ENCODE data around the gene PDE3A. TPM values are rescaled to one million over a fixed set of nuclear protein-coding genes. Genes with fewer than 3 reads are reported as not detected.

Gene PDE3A
- total RNA-seq, 1 donor from 2014 or later: 5.5 TPM

GRCh38 chr12:20576528-20576927 is 208.2 kb downstream of the PDE3A start:
- intact Hi-C loops (cut with DNase I): no loop called here
- no peak for TF ChIP-seq CTCF (IDR thresholded peaks at IDR 0.05)
- DNase-seq: no peak
- H3K27me3 ChIP-seq (ENCODE audit: low read depth): no peaks in the 10 kb centered on the region
- no peak overlapping the region for H3K27ac ChIP-seq
- no peaks in the 10 kb centered on the region for H3K4me1 ChIP-seq
- H3K9me3 ChIP-seq: no peaks in the 10 kb centered on the region
- no peak overlapping the region for H3K4me3 ChIP-seq
- no peaks in the 10 kb centered on the region for H3K36me3 ChIP-seq
- no peak for ATAC-seq

GRCh38 chr12:20577054-20577453 is 208.7 kb downstream of the PDE3A start:
- Histone ChIP-seq H3K4me1 (no peaks in the 10 kb centered on the region), H3K4me3 (no peak overlapping the region), H3K9me3 (no peaks in the 10 kb centered on the region), H3K36me3 (no peaks in the 10 kb centered on the region), H3K27me3 (ENCODE audit: low read depth) (no peaks in the 10 kb centered on the region), H3K27ac (no peak overlapping the region)
- DNase-seq: no peak
- TF ChIP-seq CTCF (IDR thresholded peaks at IDR 0.05): no peak
- intact Hi-C loops (cut with DNase I): no loop called here
- ATAC-seq: no peak

- ATAC-seq (no peak), DNase-seq (no peak)
- no peaks in the 10 kb centered on the region for H3K4me1 ChIP-seq
- no peak for TF ChIP-seq CTCF (IDR thresholded peaks at IDR 0.05)
- H3K27me3 ChIP-seq (ENCODE audit: low read depth): no peaks in the 10 kb centered on the region
- intact Hi-C loops (cut with DNase I): no loop called here
- no peak overlapping the region for H3K27ac ChIP-seq
- no peak overlapping the region for H3K4me3 ChIP-seq
- H3K9me3 ChIP-seq: no peaks in the 10 kb centered on the region
- H3K36me3 ChIP-seq: no peaks in the 10 kb centered on the region
These were observed 209.8 kb downstream of the PDE3A start for GRCh38 chr12:20578142-20578541.

- H3K36me3 ChIP-seq: no peaks in the 10 kb centered on the region
- no peaks in the 10 kb centered on the region for H3K9me3 ChIP-seq
- no peak overlapping the region for H3K27ac ChIP-seq
- no peaks in the 10 kb centered on the region for H3K27me3 ChIP-seq (ENCODE audit: low read depth)
- intact Hi-C loops (cut with DNase I): no loop called here
- no peak for TF ChIP-seq CTCF (IDR thresholded peaks at IDR 0.05)
- H3K4me1 ChIP-seq: no peaks in the 10 kb centered on the region
- no peak for ATAC-seq
- no peak overlapping the region for H3K4me3 ChIP-seq
- DNase-seq: no peak
These were observed 216.8 kb downstream of the PDE3A start for GRCh38 chr12:20585055-20585625.

- H3K36me3 ChIP-seq: no peaks in the 10 kb centered on the region
- H3K9me3 ChIP-seq: no peaks in the 10 kb centered on the region
- TF ChIP-seq CTCF (IDR thresholded peaks at IDR 0.05): no peak
- no peak overlapping the region for H3K4me3 ChIP-seq
- no peaks in the 10 kb centered on the region for H3K4me1 ChIP-seq
- no peaks in the 10 kb centered on the region for H3K27me3 ChIP-seq (ENCODE audit: low read depth)
- ATAC-seq (no peak), DNase-seq (no peak)
- intact Hi-C loops (cut with DNase I): no loop called here
- no peak overlapping the region for H3K27ac ChIP-seq
These were observed 217.6 kb downstream of the PDE3A start for GRCh38 chr12:20585913-20586312.

- intact Hi-C loops (cut with DNase I): no loop called here
- Histone ChIP-seq H3K27ac (no peak overlapping the region), H3K4me1 (no peaks in the 10 kb centered on the region), H3K4me3 (no peak overlapping the region), H3K36me3 (no peaks in the 10 kb centered on the region), H3K27me3 (ENCODE audit: low read depth) (no peaks in the 10 kb centered on the region), H3K9me3 (no peaks in the 10 kb centered on the region)
- DNase-seq (no peak), ATAC-seq (no peak)
- no peak for TF ChIP-seq CTCF (IDR thresholded peaks at IDR 0.05)
These were observed 219.7 kb downstream of the PDE3A start for GRCh38 chr12:20588042-20588441.

Data from lower lobe of right lung (tissue), 2 donors.